ENCODE measurements around the gene VASH1. TPM values are rescaled to one million over a fixed set of nuclear protein-coding genes. Genes with fewer than 3 reads are reported as not detected.

The VASH1 gene
- total and polyA plus RNA-seq, 7 experiments from 2014 or later: 0.52 to 18.2 (median 1.7) TPM

- Mint-ChIP-seq H3K27me3 (no peaks in the 10 kb centered on the region), H3K4me3 (peak overlapping the region; percentile 88 to 99 (median 93)), H3K4me1 (peaks cover 18 to 52% (median 40%) of the 10 kb centered on the region in 7 donors), H3K9me3 (peaks cover 0 to 6% (median 0%) of the 10 kb centered on the region in 11 donors), H3K27ac (peak overlapping the region; percentile 85 to 96 (median 94)), H3K36me3 (peaks cover 3 to 29% (median 11%) of the 10 kb centered on the region in 5 donors)
- peaks cover 20 to 21% of the 10 kb centered on the region in 2 donors for H3K4me1 ChIP-seq (ENCODE audit: control insufficient read depth in 2 of 2, insufficient read depth in 2 of 2, low read length in 2 of 2)
- no peaks in the 10 kb centered on the region for H3K9me3 ChIP-seq (ENCODE audit: control insufficient read depth in 2 of 3, low read length in 3 of 3)
- H3K27me3 ChIP-seq (ENCODE audit: control insufficient read depth in 2 of 2, insufficient read depth in 2 of 2, low read length in 2 of 2): no peaks in the 10 kb centered on the region
- POLR2A ChIA-PET: interaction anchor here (0.6 to 0.7 kb wide), 2 partner anchors 307 to 524 kb away, joined by 3 to 4 read pairs; no protein-coding TSS in a partner anchor
- DNase-seq (no peak), ATAC-seq (no peak)
- intact Hi-C loops (cut with micrococcal nuclease): loop anchor here (1.0 to 10.0 kb wide), 5 partner anchors 33 to 993 kb away; partner anchors contain the start of genes ADCK1 (in 1 of the 2) and SNW1 (in 1 of the 2)
- H3K36me3 ChIP-seq (ENCODE audit: control insufficient read depth in 2 of 3, insufficient read depth in 3 of 3, low read length in 3 of 3): peaks cover 0 to 32% (median 5%) of the 10 kb centered on the region in 3 experiments
- peak overlapping the region; percentile 63 for H3K4me3 ChIP-seq (ENCODE audit: low read length)
- CTCF ChIA-PET: interaction anchor here (0.6 to 1.7 kb wide), 4 partner anchors 37 to 827 kb away, joined by 3 to 9 read pairs (median 4); no protein-coding TSS in a partner anchor
- peak overlapping the region; percentile 87 for H3K27ac ChIP-seq (ENCODE audit: low read depth, low read length)
These were observed 50.3 kb downstream of the VASH1 start for GRCh38 chr14:76811561-76811960.

DNA sequence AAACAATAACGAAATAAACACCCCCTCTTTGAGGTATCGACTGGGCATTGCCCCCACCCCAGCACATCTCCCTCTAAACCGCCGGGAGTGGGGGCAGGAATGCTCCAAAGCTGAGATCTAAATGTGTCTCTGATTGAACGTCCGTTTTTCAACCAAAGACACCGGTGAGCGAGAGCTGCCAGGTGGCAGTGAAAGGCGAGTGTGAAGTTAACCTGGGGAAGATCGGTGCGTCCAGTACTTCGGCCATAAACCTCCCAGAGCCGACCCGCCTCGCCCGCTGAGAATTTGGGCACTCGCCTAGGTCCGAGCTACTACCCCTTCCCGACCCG lies 50.8 kb downstream of the VASH1 start:
- peak overlapping the region; percentile 63 for H3K4me3 ChIP-seq (ENCODE audit: low read length)
- intact Hi-C loops (cut with micrococcal nuclease): loop anchor here (1.0 to 10.0 kb wide), 20 partner anchors 27 to 1151 kb away; partner anchors contain the start of genes CIPC (in 2 of the 2), GSTZ1 (in 2 of the 2), SAMD15 (in 2 of the 2) and TMED8 (in 2 of the 2)
- H3K9me3 ChIP-seq (ENCODE audit: control insufficient read depth in 2 of 3, low read length in 3 of 3): no peaks in the 10 kb centered on the region
- peaks cover 0 to 6% (median 0%) of the 10 kb centered on the region in 11 donors for H3K9me3 Mint-ChIP-seq
- no peaks in the 10 kb centered on the region for H3K27me3 Mint-ChIP-seq
- peak overlapping the region; percentile 87 for H3K27ac ChIP-seq (ENCODE audit: low read depth, low read length)
- peak overlapping the region; percentile 88 to 99 (median 93) for H3K4me3 Mint-ChIP-seq
- peaks cover 20 to 21% of the 10 kb centered on the region in 2 donors for H3K4me1 ChIP-seq (ENCODE audit: control insufficient read depth in 2 of 2, insufficient read depth in 2 of 2, low read length in 2 of 2)
- DNase-seq: peak in 1 of 9 donors; percentile 4
- ChIA-PET POLR2A (interaction anchor here (0.6 to 1.3 kb wide), 8 partner anchors 16 to 756 kb away, joined by 3 to 5 read pairs (median 3); no protein-coding TSS in a partner anchor), CTCF (interaction anchor here (0.8 to 1.7 kb wide), 2 partner anchors 38 to 102 kb away, joined by 3 to 9 read pairs; no protein-coding TSS in a partner anchor)
- peaks cover 0 to 27% (median 5%) of the 10 kb centered on the region in 3 experiments for H3K36me3 ChIP-seq (ENCODE audit: control insufficient read depth in 2 of 3, insufficient read depth in 3 of 3, low read length in 3 of 3)
- peaks cover 17 to 50% (median 38%) of the 10 kb centered on the region in 7 donors for H3K4me1 Mint-ChIP-seq
- peaks cover 3 to 24% (median 9%) of the 10 kb centered on the region in 5 donors for H3K36me3 Mint-ChIP-seq
- ATAC-seq: no peak
- H3K27ac Mint-ChIP-seq: peak overlapping the region; percentile 85 to 96 (median 94)
- no peaks in the 10 kb centered on the region for H3K27me3 ChIP-seq (ENCODE audit: control insufficient read depth in 2 of 2, insufficient read depth in 2 of 2, low read length in 2 of 2)

GRCh38 chr14:76812422-76813383 lies 51.4 kb downstream of the VASH1 start, which contains the start of gene ANGEL1:
TSS of gene ANGEL1 (minus strand) at chr14:76812882. CDS start at chr14:76812827, 55 bp downstream.
- peak; percentile 98 for ATAC-seq
- Mint-ChIP-seq H3K27me3 (no peaks in the 10 kb centered on the region), H3K9me3 (peaks cover 0 to 6% (median 0%) of the 10 kb centered on the region in 11 donors), H3K4me3 (peak within 1 kb of the TSS; percentile 88 to 99 (median 93)), H3K27ac (peak within 1 kb of the TSS; percentile 85 to 96 (median 94)), H3K4me1 (peaks cover 16 to 48% (median 37%) of the 10 kb centered on the region in 7 donors), H3K36me3 (peaks cover 0 to 18% (median 6%) of the 10 kb centered on the region in 5 donors)
- ChIA-PET POLR2A (interaction anchor here (0.6 to 1.3 kb wide), 7 partner anchors 17 to 757 kb away, joined by 3 to 5 read pairs (median 3); no protein-coding TSS in a partner anchor), CTCF (interaction anchor here (0.8 kb wide), 1 partner anchor 38 kb away, joined by 3 read pairs; no protein-coding TSS in a partner anchor)
- Histone ChIP-seq H3K9me3 (ENCODE audit: control insufficient read depth in 2 of 3, low read length in 3 of 3) (no peaks in the 10 kb centered on the region), H3K4me1 (ENCODE audit: control insufficient read depth in 2 of 2, insufficient read depth in 2 of 2, low read length in 2 of 2) (peaks cover 20 to 21% of the 10 kb centered on the region in 2 donors), H3K27me3 (ENCODE audit: control insufficient read depth in 2 of 2, insufficient read depth in 2 of 2, low read length in 2 of 2) (peaks cover 0 to 3% of the 10 kb centered on the region in 2 donors), H3K4me3 (ENCODE audit: low read length) (peak within 1 kb of the TSS; percentile 63), H3K36me3 (ENCODE audit: control insufficient read depth in 2 of 3, insufficient read depth in 3 of 3, low read length in 3 of 3) (peaks cover 0 to 21% (median under 1%) of the 10 kb centered on the region in 3 experiments), H3K27ac (ENCODE audit: low read depth, low read length) (peak within 1 kb of the TSS; percentile 87)
- intact Hi-C loops (cut with micrococcal nuclease): loop anchor here (1.0 to 10.0 kb wide), 20 partner anchors 28 to 1152 kb away; partner anchors contain the start of genes CIPC (in 2 of the 2), GSTZ1 (in 2 of the 2), SAMD15 (in 2 of the 2) and TMED8 (in 2 of the 2)
- peak; percentile 93 to 98 (median 96) for DNase-seq

DNA sequence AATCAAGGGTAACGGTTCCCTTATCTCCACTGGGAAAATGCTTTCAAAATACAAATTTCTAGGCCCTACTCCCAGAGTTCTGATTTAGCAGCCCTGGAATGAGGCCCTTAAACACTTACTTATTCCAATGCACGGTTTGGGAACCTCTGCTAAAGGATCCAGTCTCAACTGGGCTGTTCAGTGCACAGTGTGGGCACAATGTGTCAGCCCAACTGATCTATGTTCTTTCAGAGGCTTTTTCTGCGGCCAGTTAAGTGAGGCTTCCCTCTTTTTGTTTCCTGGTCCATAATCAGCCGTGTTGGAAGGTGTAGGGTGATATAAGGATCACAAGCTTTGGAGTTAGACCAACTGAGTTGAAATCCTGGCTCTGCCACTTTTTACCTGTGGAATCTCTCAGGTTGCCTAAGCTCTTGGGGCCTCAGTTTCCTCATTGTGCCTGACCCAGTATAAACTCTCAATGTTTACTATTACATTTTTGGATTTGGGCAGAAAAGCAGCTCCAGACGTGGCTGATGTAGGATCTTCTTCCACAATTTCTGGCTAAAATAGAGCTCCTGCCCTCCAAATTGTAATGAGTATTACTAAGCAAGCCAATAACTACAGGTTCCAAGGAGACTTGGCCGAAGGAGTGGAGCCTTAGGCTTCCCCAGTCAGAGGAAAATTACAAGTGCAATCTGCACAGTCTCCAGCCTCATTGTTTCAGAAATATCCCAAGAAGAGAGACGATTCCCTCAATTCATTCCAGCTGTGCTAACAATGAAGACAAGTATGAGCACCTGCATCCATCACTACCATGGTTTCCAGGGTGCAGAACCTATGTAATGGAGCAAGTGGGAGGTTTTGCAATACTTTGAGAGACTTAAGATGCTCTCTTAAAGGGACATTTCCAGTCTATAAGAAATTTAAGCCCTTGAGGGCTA lies 53.7 kb downstream of the VASH1 start:
- H3K27me3 ChIP-seq (ENCODE audit: control insufficient read depth in 2 of 2, insufficient read depth in 2 of 2, low read length in 2 of 2): peaks cover 0 to 3% of the 10 kb centered on the region in 2 donors
- intact Hi-C loops (cut with micrococcal nuclease): loop anchor here in 1 of 2 donors (5.0 to 10.0 kb wide), 3 partner anchors 92 to 990 kb away; partner anchors contain the start of genes ADCK1 and SNW1
- no peaks in the 10 kb centered on the region for H3K9me3 ChIP-seq (ENCODE audit: control insufficient read depth in 2 of 3, low read length in 3 of 3)
- H3K27me3 Mint-ChIP-seq: peaks cover 0 to 8% (median 2%) of the 10 kb centered on the region in 5 donors
- no peak overlapping the region for H3K4me3 ChIP-seq (ENCODE audit: low read length)
- peaks cover 0 to 3% (median 0%) of the 10 kb centered on the region in 3 experiments for H3K36me3 ChIP-seq (ENCODE audit: control insufficient read depth in 2 of 3, insufficient read depth in 3 of 3, low read length in 3 of 3)
- peak overlapping the region in 1 of 9 donors; percentile 5 for H3K27ac Mint-ChIP-seq
- H3K4me1 Mint-ChIP-seq: peaks cover 13 to 33% (median 28%) of the 10 kb centered on the region in 7 donors
- peaks cover 20 to 21% of the 10 kb centered on the region in 2 donors for H3K4me1 ChIP-seq (ENCODE audit: control insufficient read depth in 2 of 2, insufficient read depth in 2 of 2, low read length in 2 of 2)
- H3K4me3 Mint-ChIP-seq: no peak overlapping the region
- CTCF ChIA-PET: no interaction called here
- ATAC-seq (no peak), DNase-seq (no peak)
- H3K27ac ChIP-seq (ENCODE audit: low read depth, low read length): no peak overlapping the region
- no peaks in the 10 kb centered on the region for H3K36me3 Mint-ChIP-seq
- peaks cover 0 to 8% (median 0%) of the 10 kb centered on the region in 11 donors for H3K9me3 Mint-ChIP-seq
- POLR2A ChIA-PET: no interaction called here

- DNase-seq (no peak), ATAC-seq (no peak)
- H3K9me3 Mint-ChIP-seq: peaks cover 0 to 2% (median 0%) of the 10 kb centered on the region in 11 donors
- POLR2A ChIA-PET: no interaction called here
- no peaks in the 10 kb centered on the region for H3K4me1 Mint-ChIP-seq
- Histone ChIP-seq H3K4me1 (ENCODE audit: control insufficient read depth in 2 of 2, insufficient read depth in 2 of 2, low read length in 2 of 2) (no peaks in the 10 kb centered on the region), H3K36me3 (ENCODE audit: control insufficient read depth in 2 of 3, insufficient read depth in 3 of 3, low read length in 3 of 3) (no peaks in the 10 kb centered on the region), H3K27ac (ENCODE audit: low read depth, low read length) (no peak overlapping the region), H3K9me3 (ENCODE audit: control insufficient read depth in 2 of 3, low read length in 3 of 3) (no peaks in the 10 kb centered on the region), H3K4me3 (ENCODE audit: low read length) (no peak overlapping the region), H3K27me3 (ENCODE audit: control insufficient read depth in 2 of 2, insufficient read depth in 2 of 2, low read length in 2 of 2) (peaks cover 0 to 3% of the 10 kb centered on the region in 2 donors)
- H3K4me3 Mint-ChIP-seq: no peak overlapping the region
- H3K36me3 Mint-ChIP-seq: no peaks in the 10 kb centered on the region
- intact Hi-C loops (cut with micrococcal nuclease): no loop called here
- CTCF ChIA-PET: interaction anchor here (0.6 kb wide), 1 partner anchor 274 kb away, joined by 3 read pairs; no protein-coding TSS in a partner anchor
- H3K27ac Mint-ChIP-seq: no peak overlapping the region
- H3K27me3 Mint-ChIP-seq: peaks cover 0 to 25% (median 10%) of the 10 kb centered on the region in 5 donors
These were observed 59.4 kb downstream of the VASH1 start for GRCh38 chr14:76820700-76821099.

Measured in naive thymus-derived CD4-positive, alpha-beta T cell (primary cell).